Osteocyte (in vitro differentiated cells): ENCODE measurements around the gene TSFM. TPM values are rescaled to one million over a fixed set of nuclear protein-coding genes. Genes with fewer than 3 reads are reported as not detected.
A peak's percentile ranks its signal among the peaks of the same experiment; 100 is the strongest.

Experiments used
- DNase-seq: peaks from one replicate; pipeline ENCODE4 v3.0.0; 2021; ENCODE audit warnings: mixed read lengths; ENCODE audit not compliant: unreplicated experiment; ENCODE audit errors: extremely low spot score
- H3K27ac Mint-ChIP-seq: one replicate; pipeline ENCODE4 v1.8.0; 2021; ENCODE audit warnings: mild to moderate bottlenecking, mixed read lengths; ENCODE audit not compliant: unreplicated experiment
- H3K27me3 Mint-ChIP-seq: one replicate; pipeline ENCODE4 v1.8.0; 2021; ENCODE audit warnings: mixed read lengths; ENCODE audit not compliant: unreplicated experiment
- H3K36me3 Mint-ChIP-seq: one replicate; pipeline ENCODE4 v1.8.0; 2021; ENCODE audit warnings: mixed read lengths; ENCODE audit not compliant: unreplicated experiment
- H3K4me1 Mint-ChIP-seq: one replicate; pipeline ENCODE4 v1.8.0; 2021; ENCODE audit warnings: mixed read lengths; ENCODE audit not compliant: unreplicated experiment
- H3K4me3 Mint-ChIP-seq: one replicate; pipeline ENCODE4 v1.8.0; 2021; ENCODE audit warnings: mild to moderate bottlenecking, moderate library complexity, mixed read lengths; ENCODE audit not compliant: unreplicated experiment
- H3K9me3 Mint-ChIP-seq: one replicate; pipeline ENCODE4 v1.8.0; 2021; ENCODE audit warnings: mixed read lengths; ENCODE audit not compliant: unreplicated experiment
- CTCF ChIP-seq: fragments of 200-600 bp; sonication (generic); IDR thresholded peaks from 2 replicates; pipeline ENCODE4 v1.5.0; 2021; ENCODE audit warnings: antibody characterized with exemption, mild to moderate bottlenecking, moderate library complexity
- total RNA-seq: library from RNA; stranded (reverse); gene quantifications from 2 replicates; pipeline ENCODE4 v1.2.1, GENCODE V29; 2021

Gene TSFM
- total RNA-seq, 1 donor from 2014 or later: 28.5 TPM

- Mint-ChIP-seq H3K27ac (no peak within 1 kb of the TSS), H3K4me1 (peaks cover 25% of the 10 kb centered on the region), H3K4me3 (peak within 1 kb of the TSS; percentile 67), H3K27me3 (peaks cover 33% of the 10 kb centered on the region), H3K36me3 (peaks cover 6% of the 10 kb centered on the region), H3K9me3 (no peaks in the 10 kb centered on the region)
- no peak for DNase-seq
- no peak for TF ChIP-seq CTCF
Measured at GRCh38 chr12:57766464-57767304, 15.9 kb upstream of the TSFM start, which contains the start of gene CYP27B1. Gene CYP27B1, minus strand, starts transcription at chr12:57767078. Its CDS starts 37 bp downstream, at chr12:57767041.

- no peak for TF ChIP-seq CTCF
- Mint-ChIP-seq H3K36me3 (peaks cover 6% of the 10 kb centered on the region), H3K4me1 (peaks cover 28% of the 10 kb centered on the region), H3K27me3 (peaks cover 33% of the 10 kb centered on the region), H3K4me3 (no peak overlapping the region), H3K27ac (no peak overlapping the region), H3K9me3 (no peaks in the 10 kb centered on the region)
- no peak for DNase-seq
Measured at GRCh38 chr12:57767305-57767698, 15.3 kb upstream of the TSFM start.

GRCh38 chr12:57767876-57768275, 14.7 kb upstream of the TSFM start:
- no peak for DNase-seq
- Mint-ChIP-seq H3K4me3 (no peak overlapping the region), H3K36me3 (peaks cover 6% of the 10 kb centered on the region), H3K27me3 (peaks cover 33% of the 10 kb centered on the region), H3K9me3 (no peaks in the 10 kb centered on the region), H3K4me1 (peaks cover 30% of the 10 kb centered on the region), H3K27ac (no peak overlapping the region)
- no peak for TF ChIP-seq CTCF

- peaks cover 16% of the 10 kb centered on the region for H3K27me3 Mint-ChIP-seq
- H3K27ac Mint-ChIP-seq: no peak overlapping the region
- H3K36me3 Mint-ChIP-seq: peaks cover 6% of the 10 kb centered on the region
- no peak for TF ChIP-seq CTCF
- no peaks in the 10 kb centered on the region for H3K9me3 Mint-ChIP-seq
- H3K4me1 Mint-ChIP-seq: peaks cover 39% of the 10 kb centered on the region
- DNase-seq: no peak
- H3K4me3 Mint-ChIP-seq: no peak overlapping the region
Measured at GRCh38 chr12:57769594-57769993, 13.0 kb upstream of the TSFM start.

GRCh38 chr12:57770734-57771133, 11.9 kb upstream of the TSFM start:
- Mint-ChIP-seq H3K9me3 (no peaks in the 10 kb centered on the region), H3K27me3 (peaks cover 7% of the 10 kb centered on the region), H3K27ac (no peak overlapping the region), H3K4me1 (peaks cover 32% of the 10 kb centered on the region), H3K4me3 (peak overlapping the region; percentile 45), H3K36me3 (peaks cover 8% of the 10 kb centered on the region)
- DNase-seq: no peak
- no peak for TF ChIP-seq CTCF
